WERI-Rb-1 (cell line): ENCODE results near the gene GNLY.

Source experiments
- DNase-seq: peaks from one replicate; pipeline ENCODE4 v3.0.0-alpha.2; 2020
- H3K27ac ChIP-seq: fragments of 250-450 bp; sonication (Bioruptor Pico); 2 replicates; pipeline ENCODE4 v1.5.1; 2020; ENCODE audit warnings: mild to moderate bottlenecking, moderate library complexity
- H3K27me3 ChIP-seq: fragments of 250-450 bp; sonication (Bioruptor Pico); 2 replicates; pipeline ENCODE4 v1.5.1; 2021; ENCODE audit warnings: mild to moderate bottlenecking, low read depth, moderate library complexity; ENCODE audit not compliant: insufficient read depth, severe bottlenecking
- H3K36me3 ChIP-seq: fragments of 250-450 bp; sonication (Bioruptor Pico); 2 replicates; pipeline ENCODE4 v1.5.1; 2020; ENCODE audit warnings: mild to moderate bottlenecking, moderate library complexity
- H3K4me3 ChIP-seq: 2 replicates; pipeline ENCODE4 v1.5.1; 2011; ENCODE audit warnings: low read depth, mild to moderate bottlenecking, control low read depth, low read length
- H3K9me3 ChIP-seq: fragments of 250-450 bp; sonication (Bioruptor Pico); 2 replicates; pipeline ENCODE4 v1.5.1; 2021; ENCODE audit warnings: mild to moderate bottlenecking, moderate library complexity; ENCODE audit not compliant: severe bottlenecking
- TF ChIP-seq, protein P1 (sequence below): IDR thresholded peaks from 2 replicates; pipeline ENCODE4 v1.5.1; 2011; ENCODE audit warnings: low read depth, mild to moderate bottlenecking, control low read depth, inconsistent platforms, low read length

Gene GNLY

DNA sequence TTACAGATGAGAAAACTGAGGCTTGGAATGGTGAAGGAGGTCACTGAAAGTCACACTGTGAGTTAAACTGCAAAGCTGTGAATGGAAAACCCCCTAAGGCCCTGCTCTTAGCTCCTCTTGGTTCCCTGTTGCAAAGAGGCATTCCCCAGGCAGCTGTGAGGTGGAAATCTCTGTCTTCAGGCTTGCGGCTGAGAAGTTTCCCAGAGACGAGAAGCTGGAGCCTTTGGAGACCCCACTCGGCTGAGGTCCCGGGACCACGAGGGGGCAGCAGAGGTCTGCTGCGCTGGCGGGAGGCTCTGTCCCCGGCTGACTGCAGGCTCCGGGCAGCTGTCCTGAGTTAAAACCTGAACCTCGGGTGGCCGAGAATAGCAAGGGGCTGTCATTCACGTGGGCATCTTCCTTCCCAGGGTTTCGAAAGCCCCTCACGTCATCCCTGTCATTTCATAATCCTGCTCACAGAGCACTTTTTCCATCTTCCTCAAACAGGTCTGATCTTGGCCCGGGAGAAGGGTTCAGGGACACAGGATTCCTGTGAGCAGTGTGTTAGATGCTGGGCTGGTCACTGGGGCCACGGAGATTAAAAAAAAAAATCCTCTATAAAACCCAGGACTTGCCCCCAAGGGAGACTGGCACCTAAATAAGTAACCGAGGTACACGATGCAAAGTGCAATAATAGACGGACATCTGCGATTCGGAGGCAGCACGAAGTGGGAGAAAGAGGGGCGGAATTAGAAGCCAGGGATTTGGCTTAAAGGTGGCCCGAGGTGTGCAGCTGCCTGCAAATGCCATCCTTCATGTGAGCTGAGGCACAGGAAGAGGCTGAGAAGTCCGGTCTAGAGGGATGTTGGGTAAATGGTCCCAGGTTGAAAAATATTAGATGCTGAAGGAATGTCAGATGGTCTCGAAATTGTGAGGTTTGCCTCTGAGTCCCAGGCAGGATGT, 35.0 kb downstream of the GNLY start:
- Histone ChIP-seq H3K4me3 (peak overlapping the region; percentile 35), H3K36me3 (no peaks in the 10 kb centered on the region), H3K9me3 (no peaks in the 10 kb centered on the region), H3K27me3 (no peaks in the 10 kb centered on the region), H3K27ac (peak overlapping the region; percentile 44; the same call in 1 of the 2 replicates)
- TF ChIP-seq, protein P1, sequence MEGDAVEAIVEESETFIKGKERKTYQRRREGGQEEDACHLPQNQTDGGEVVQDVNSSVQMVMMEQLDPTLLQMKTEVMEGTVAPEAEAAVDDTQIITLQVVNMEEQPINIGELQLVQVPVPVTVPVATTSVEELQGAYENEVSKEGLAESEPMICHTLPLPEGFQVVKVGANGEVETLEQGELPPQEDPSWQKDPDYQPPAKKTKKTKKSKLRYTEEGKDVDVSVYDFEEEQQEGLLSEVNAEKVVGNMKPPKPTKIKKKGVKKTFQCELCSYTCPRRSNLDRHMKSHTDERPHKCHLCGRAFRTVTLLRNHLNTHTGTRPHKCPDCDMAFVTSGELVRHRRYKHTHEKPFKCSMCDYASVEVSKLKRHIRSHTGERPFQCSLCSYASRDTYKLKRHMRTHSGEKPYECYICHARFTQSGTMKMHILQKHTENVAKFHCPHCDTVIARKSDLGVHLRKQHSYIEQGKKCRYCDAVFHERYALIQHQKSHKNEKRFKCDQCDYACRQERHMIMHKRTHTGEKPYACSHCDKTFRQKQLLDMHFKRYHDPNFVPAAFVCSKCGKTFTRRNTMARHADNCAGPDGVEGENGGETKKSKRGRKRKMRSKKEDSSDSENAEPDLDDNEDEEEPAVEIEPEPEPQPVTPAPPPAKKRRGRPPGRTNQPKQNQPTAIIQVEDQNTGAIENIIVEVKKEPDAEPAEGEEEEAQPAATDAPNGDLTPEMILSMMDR, result peak; percentile 96
- peak; percentile 89 for DNase-seq

DNA sequence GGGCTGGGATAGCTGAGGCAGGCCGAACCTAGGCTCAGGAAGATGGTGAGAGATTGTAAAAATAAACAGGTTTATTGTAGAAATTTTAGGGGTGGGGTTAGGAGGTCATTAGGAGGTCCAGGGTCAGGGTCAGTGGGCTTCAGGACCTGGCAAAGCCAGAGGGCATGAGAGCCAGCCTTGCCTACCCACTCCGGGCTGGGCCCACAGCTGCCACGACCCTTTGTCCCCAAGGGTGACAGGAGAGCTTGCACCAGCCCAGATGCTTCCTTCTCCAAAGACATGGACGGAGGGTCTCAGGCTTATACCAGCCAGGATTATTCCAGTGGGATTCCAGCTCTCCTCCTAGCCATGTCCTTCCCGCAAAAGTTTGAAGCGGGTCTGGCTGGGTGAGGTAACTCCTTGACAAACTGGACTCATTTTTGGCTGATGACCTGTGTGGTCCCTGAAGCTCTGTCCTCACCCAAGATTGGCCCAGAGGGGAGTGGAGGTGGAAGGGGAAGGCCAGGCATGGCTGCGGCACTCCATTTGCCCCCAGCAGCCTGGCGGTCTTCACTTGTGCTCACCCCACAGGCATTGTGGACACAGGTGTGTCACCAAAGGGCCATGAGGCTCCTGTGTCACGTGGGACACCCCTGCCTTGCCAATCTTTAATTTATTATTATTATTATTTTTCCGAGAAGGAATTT, 35.8 kb downstream of the GNLY start:
- H3K27ac ChIP-seq, result no peak overlapping the region; the same call in 1 of the 2 replicates
- H3K9me3 ChIP-seq, result no peaks in the 10 kb centered on the region
- TF ChIP-seq, protein P1, result no peak
- no peaks in the 10 kb centered on the region for H3K36me3 ChIP-seq
- no peak overlapping the region for H3K4me3 ChIP-seq
- no peaks in the 10 kb centered on the region for H3K27me3 ChIP-seq
- DNase-seq, result no peak

DNA sequence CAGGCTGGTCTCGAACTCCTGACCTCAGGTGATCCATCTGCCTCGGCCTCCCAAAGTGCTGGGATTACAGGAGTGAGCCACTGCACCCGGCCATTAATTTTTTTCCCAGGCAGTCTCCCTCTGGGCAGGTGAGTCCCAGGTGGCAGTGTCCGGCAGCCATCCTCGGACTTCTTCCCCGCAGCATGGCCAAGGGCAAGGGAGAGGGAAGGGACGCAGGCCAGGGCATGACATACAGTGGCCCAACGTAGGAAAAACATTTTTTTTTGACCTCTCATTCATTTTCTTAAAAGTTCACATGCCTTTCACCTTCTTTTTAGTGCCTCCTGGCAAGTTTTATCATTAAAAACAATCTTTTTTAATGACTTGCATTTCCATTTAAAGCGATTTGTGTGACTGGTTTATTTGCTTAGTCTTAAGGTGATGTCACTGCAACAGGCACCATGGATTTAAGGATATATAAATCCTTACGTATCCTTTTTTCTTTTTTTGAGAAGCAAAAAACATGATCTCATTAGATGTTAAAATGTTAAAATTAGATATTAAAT, 36.6 kb downstream of the GNLY start:
- H3K27ac ChIP-seq, result no peak overlapping the region
- no peaks in the 10 kb centered on the region for H3K36me3 ChIP-seq
- H3K27me3 ChIP-seq, result no peaks in the 10 kb centered on the region
- H3K9me3 ChIP-seq, result no peaks in the 10 kb centered on the region
- TF ChIP-seq, protein P1, result no peak
- H3K4me3 ChIP-seq, result no peak overlapping the region
- DNase-seq, result no peak

DNA sequence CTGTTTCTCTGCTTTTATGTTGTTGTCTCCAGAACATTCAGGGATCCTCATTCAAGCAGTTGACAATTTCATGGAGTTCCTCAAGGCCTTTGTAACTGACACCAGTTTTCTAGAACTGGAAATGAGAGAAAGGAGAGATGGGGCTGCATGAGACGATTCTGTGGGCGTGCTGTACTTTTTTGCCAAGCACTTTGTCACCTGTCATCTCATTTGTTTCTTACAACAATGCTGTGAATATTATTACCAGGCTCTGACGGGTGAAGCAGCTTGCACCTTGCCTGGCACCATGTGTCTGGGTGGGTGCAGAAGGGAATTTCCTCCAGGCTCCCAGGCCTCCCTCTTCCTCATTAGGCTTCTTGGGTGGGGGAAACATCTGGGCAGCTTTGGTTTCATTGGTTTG, 37.4 kb downstream of the GNLY start:
- no peaks in the 10 kb centered on the region for H3K9me3 ChIP-seq
- H3K27ac ChIP-seq, result no peak overlapping the region
- no peak for DNase-seq
- TF ChIP-seq, protein P1, result no peak
- H3K36me3 ChIP-seq, result no peaks in the 10 kb centered on the region
- H3K27me3 ChIP-seq, result no peaks in the 10 kb centered on the region
- H3K4me3 ChIP-seq, result no peak overlapping the region

DNA sequence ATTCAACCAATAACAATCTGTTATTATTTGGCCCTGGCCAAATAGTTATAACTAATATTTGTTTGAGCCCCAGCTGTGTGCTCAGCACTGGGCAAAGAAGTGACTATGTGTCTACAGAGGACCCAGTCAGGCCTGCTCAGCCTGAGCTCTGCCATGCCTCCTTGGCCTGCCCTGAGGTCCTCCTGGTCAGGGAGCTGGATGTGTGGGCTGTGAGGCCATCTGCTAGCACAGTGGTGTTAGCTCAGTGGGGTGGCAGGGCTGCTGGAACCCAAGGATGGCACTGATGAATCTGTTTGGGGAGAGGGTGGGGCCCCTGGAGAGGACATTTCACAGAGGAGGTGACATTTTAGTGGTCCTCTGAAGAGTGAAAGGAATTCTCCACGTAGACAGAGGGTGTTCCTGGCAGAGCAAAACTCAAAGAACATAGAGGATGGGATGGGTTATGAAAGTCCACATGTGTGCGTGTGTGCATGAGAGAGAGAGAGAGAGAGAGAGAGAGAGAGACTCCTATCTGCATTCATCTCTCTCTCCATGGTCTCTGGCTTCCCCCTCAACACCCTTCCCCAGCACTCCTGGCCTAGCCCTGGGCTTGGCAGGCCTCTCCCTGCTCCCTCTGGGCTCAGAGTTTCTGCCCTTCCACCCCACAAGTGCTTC, 38.4 kb downstream of the GNLY start:
- H3K27ac ChIP-seq, result peak overlapping the region; percentile 88

More for the DNA sequence above, 38.4 kb downstream of the GNLY start:
- Histone ChIP-seq H3K4me3 (no peak overlapping the region), H3K9me3 (no peaks in the 10 kb centered on the region), H3K36me3 (no peaks in the 10 kb centered on the region), H3K27me3 (no peaks in the 10 kb centered on the region)
- TF ChIP-seq, protein P1, result no peak
- DNase-seq, result no peak
